GM19467 (cell line): ENCODE measurements around the gene FEZF2.

Experiments
- ATAC-seq: cut with Tn5 transposase; IDR thresholded peaks from one replicate; pipeline ENCODE4 v1.9.1; 2021; ENCODE audit warnings: mild to moderate bottlenecking, moderate library complexity; ENCODE audit not compliant: unreplicated experiment

The FEZF2 gene

GRCh38 chr3:62373215-62373614 is at the start of gene FEZF2:
FEZF2 (minus strand) TSS chr3:62373550; CDS start chr3:62372868, 682 bp downstream.
- ATAC-seq = no peak

GRCh38 chr3:62421207-62421606 is 47.9 kb upstream of the FEZF2 start:
- no peak for ATAC-seq

DNA sequence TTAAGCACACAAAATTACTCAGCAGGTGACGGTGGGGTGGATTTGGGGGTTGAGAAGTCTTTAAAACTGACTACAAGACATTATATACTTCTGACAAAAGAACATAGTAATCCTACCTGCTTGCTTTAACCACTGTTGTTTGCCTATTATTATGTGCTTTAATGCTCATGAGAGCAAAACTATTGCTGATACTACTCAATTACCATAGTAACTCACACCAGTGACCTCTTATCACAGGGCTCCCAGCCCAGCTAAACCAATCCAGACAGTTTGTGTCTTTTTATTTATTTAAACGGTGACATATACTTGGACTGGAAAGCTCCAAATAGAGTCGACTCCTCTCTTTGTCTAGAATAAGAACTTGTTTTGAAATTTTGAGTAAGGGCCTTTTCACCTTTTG is 42.8 kb upstream of the FEZF2 start:
- no peak for ATAC-seq

DNA sequence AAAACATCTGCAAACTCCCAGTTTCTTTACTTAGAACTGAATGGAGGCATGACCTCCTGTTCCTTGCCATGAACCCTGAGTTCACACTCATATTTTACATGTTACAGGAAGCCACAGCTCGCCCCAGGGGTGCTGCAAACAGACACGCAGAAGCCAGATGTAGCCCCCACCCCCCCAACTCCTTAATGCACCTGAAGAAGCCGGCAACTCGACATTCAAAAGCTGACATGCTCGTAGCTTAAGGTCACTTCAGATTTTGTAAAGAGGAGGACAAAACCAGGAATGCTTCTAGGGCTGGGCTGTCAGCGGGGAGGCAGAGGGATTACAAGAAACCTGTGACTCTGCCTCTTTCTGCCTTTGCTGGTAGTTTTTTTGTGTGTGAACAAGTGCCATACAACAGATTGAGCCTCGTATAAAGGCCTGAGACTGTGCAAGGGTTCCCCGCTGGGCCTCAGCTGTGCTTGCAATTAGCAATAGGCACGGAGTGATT is 42.0 kb upstream of the FEZF2 start:
- ATAC-seq = no peak

- ATAC-seq = no peak
These were observed 41.4 kb upstream of the FEZF2 start for GRCh38 chr3:62414786-62415185.

GRCh38 chr3:62413687-62414086 is 40.3 kb upstream of the FEZF2 start:
- ATAC-seq = no peak

GRCh38 chr3:62406945-62407344 is 33.6 kb upstream of the FEZF2 start:
- ATAC-seq = no peak

- no peak for ATAC-seq
These were observed 32.2 kb upstream of the FEZF2 start for GRCh38 chr3:62405566-62405965.

DNA sequence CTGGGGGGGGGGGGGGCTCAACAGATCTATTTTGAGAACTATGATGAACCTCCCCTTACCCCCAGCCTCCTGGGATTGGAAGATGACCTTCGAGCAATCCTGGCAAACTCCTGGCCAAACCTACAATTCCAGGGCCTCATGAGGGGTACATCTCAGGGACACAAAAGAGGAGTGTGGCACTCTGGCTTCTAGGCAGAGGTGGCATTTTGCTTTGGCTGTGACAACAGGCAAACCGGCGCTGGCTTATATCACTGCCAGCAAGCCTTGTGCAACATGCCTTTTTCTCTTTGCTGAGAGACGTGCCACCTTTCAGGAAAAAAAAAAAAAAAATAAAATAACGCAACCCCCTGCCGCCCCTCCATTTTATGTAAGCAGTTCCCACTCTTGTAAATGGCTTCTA is 31.8 kb upstream of the FEZF2 start:
- ATAC-seq = no peak

DNA sequence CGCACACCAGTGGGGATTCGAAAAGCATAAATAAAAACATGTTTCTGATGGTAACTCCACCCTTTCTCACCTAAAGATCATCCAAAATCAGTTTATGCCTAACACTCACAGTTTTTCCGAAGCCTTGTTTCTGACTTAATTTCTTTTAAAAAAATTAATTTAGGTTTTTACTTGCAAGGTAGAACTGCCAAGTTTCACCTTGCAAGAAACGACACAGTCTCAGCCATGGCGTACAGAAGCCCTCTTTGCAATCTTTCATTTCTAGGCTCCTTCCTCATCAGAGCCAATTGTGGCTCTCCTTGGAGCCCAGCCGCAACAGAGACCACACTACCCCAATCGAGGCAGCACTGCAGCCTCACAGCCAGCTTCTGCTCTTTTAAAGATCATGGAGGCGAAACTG is 31.0 kb upstream of the FEZF2 start:
- ATAC-seq = no peak

- no peak for ATAC-seq
These were observed 30.4 kb upstream of the FEZF2 start for GRCh38 chr3:62403765-62404164.

DNA sequence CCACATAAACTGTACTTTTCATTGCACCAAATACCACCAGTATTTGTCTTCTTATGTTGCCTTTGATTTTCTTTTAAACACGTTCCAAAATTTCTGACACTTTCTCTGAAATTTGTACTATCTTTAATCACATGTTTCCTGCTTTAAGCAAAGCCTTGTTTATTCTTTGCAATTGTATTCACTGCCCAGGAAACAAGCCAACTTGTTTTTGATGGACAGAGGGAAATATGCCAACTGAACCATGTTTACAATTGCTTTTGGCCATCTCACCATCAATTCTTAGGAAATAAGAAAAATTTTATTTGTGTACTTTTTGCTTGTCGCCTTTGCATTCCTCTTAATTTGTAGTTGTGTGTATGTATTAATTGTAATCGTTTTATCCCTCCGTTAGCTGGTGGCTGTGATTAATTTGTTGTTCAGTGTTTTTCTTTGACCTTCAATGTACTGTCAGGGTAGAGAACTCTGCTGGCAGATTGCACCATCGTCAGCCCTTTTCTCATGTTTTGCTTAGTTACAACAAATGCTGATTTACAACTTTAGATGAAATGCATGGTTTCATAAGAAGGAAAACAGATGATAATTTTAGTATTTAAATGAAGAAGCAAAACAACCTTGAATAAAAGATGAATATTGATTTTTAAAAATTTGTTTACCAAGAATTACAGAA is 19.4 kb upstream of the FEZF2 start:
- no peak for ATAC-seq

DNA sequence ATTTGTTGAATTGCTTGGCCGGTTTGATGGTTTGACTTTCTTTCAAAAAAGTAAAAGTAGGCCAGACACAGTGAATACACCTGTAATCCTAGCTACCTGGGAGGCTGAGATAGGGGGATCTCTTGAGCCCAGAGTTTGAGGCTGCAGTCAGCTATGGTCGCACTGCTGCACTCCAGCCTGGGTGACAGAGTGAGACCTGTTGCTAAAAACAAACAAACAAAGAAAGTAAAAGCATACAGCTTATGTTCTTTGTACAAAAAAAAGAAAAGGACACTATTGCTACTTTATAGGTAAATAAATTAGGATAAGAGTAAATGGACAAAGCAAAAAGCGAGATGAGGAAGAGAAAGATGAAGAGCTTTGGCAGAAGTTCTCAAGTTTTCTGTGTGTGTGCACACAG is 13.9 kb upstream of the FEZF2 start:
- no peak for ATAC-seq

- ATAC-seq = no peak
These were observed 6.0 kb upstream of the FEZF2 start for GRCh38 chr3:62379321-62379798.

GRCh38 chr3:62378921-62379320 is 5.6 kb upstream of the FEZF2 start:
- no peak for ATAC-seq

- ATAC-seq = no peak
These were observed 5.0 kb upstream of the FEZF2 start for GRCh38 chr3:62378311-62378789.

- ATAC-seq = no peak
These were observed 3.8 kb upstream of the FEZF2 start for GRCh38 chr3:62376906-62377877.

DNA sequence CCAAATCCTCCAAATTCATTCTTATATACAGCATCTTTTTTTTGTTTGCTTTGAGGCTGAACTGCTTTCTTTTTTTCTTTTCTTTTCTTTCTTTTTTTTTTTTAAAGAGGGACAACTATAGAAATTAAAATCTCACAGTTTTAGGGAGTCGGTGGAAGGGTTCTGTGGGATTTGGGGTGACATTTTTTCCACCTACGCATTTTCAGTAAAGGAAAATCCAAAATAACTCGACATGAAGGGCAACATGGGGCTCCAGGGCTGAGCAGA is 3.0 kb upstream of the FEZF2 start:
- no peak for ATAC-seq

GRCh38 chr3:62375655-62376453 is 2.5 kb upstream of the FEZF2 start:
- ATAC-seq = no peak

DNA sequence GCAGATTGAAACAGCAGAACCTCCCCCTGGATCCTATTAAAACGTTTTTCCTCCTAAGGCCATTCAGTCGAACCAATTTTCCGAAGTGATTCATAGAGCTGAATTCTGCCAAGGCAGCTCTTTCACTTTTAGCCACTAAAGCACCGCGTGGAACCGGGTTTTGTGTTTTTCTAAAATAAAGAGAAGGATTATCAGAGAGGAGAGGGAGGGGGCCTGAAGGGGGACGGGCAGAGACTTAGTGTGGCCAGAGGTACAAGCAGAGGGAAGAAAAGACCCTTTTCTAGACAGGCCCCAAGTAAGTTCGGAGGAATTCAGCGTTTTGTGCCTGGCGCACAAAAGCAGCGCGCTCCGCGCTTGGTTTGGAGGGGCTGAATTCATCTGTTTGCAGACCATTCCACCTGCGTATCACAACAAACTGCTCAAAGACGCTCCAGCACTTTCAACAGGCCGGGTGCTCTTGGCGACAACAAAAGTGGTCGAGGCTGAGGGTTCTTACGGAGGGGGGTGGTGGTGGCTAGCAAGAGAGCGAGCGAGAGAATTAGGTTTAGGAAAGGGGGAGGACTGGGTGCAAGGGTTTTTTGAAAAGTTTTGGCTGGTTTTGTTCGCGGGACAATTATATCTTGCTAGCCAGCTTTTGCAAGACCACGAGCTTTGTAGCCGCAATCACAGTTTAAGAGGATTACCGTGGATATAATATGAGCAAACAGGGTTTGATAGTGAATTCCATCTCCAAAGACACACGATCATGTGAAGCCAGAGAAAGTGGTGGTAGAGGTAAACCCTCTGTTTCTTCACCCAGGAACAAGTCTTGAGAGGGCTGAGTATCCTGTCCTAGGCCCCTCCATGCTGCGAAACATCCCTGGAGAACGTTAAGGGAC is 1.2 kb upstream of the FEZF2 start:
- no peak for ATAC-seq
